OCI-M1 (cell line): ENCODE results near the gene IQCC.
A peak's percentile ranks its signal among the peaks of the same experiment; 100 is the strongest.

Source experiments
- DNase-seq: peaks from one replicate; lab custom pipeline; 2025; lab: John Stamatoyannopoulos, UW

IQCC gene

DNA sequence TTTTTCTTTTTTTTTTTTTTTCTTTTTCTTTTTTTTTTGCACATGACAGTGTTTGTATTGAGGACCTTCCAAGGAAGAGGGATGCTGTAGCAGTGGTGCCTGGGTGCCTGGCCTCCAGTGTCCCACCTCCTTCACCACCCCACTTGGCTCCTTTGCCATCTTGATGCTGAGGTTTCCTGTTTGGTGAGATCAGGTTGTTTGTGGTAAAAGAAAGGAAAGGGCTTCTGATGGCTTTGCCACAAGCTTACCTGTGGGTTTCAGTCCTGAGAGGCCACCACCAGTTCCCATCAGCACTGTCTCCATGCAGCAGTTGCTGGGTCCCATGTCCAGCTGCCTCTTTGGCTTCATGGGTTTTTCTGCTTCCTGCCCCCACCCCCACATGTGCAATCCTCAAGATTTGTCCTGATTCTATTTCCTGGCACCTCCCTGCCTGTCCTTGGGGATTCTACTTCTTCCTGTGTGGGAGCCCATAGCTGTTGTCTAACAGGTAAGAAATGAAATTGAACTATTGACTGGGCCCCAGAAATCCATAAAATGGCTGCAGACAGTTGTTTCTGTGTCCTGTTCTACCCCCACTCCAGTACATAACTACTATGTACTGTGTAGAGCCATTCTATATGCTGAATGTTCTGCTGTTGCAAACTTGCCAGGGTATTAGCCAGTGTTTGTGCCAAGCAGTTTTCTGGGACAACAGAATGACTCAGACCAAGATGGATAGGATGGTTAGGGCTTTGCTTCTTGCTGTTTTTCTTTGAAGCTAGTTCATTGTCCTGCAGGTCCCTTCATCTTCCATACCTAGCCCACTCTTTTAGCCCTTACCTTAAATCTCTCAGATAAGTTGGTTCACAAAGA, 9.3 kb upstream of the IQCC start:
- DNase-seq: no peak

DNA sequence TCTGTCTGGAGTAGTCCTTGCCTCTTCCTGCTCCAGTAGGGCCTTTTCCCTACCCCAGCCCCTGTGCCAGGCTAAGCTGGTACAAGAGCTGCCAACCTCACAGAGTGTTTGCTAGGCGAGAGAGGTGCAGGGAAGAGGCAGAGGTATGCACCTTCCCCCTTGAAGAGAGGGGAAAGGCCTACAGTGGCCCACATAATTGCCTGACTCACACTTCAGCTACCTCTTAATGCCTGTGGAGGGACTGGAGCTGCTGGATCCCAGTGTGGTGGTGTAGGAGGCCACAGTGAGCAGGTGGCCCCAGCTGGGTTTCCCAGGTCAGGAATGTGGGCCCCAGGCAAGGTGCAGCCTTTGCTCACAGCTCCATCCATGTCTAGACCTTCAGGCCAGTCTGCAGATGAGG, 8.4 kb upstream of the IQCC start:
- DNase-seq: no peak

DNA sequence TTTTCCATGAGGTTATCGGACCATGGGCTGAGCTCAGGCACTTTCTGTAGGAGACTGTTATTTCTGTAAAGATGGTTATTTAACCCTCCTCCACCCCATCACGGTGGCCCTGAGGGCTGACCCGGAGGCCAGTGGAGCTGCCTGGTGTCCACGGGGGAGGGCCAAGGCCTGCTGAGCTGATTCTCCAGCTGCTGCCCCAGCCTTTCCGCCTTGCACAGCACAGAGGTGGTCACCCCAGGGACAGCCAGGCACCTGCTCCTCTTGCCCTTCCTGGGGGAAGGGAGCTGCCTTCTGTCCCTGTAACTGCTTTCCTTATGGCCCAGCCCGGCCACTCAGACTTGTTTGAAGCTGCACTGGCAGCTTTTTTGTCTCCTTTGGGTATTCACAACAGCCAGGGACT, 7.6 kb upstream of the IQCC start:
- no peak for DNase-seq

DNA sequence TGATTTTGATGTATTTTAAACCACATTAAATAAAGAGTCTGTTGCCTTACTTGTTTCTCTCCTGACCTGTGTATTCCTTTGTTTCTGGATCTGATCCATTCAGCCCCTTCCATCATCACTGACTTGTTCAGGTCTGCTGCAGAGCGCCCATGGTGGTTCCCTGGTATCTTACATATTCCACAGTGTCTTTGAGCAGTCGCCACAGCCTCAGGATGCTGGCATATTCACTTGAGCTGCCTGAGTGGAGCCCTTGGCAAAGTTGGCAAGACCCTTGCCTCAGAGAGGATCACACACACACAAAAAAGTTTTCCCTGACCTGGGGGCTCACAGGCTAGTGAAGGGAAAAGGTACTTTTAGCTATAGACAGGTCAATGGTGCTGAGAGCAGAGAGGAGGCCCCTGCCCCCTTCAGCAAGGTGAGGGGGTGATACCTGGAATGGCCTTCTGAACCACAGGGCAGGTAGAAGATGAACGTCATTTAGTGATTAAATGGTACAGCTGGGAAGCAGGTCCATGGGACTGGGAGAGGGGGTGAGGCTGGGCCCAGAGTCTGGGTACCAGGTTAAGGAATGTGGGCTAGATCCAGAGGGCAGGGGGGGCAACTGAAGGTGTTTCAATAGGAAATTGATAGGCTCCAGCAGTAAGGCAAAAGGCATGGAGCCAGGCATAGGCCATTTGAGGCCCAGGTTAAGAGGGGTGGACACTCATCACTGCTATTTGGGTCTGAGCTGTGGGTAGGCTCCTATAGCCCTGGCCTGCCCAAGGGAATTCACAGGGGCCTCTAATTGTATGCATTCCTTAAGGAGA, 7.0 kb upstream of the IQCC start:
- no peak for DNase-seq

DNA sequence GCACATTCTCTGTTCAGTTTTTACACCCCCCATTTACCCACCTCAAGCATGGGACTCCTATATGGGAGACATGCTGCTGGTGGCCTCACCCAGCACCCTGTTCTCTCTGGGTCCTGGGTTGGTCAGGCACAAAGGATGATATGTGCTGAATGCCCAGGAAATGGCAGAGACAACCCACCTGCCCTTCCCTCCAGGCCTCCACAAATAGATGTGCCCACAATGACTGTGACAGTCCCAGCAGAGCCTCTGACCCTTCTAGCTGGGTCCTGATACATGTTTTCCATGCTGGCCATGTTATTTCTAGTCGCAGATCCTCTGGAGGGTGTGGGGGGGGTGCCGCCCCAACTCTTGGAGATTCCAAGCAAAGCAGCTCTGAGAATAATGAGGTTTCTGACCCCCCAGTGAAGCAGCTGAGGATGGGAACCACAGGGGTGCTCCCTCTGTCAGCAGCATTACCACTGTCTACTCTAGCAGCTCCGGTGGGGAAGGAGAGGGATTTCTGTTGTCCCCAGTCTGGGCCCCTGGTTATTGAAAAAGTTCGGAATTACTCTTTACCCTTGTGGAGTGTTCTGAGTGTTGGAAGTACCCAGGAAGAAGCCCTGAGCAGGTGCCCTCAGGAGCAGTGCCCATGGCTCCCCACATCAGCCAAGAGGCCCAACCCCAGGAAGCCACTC, 6.3 kb upstream of the IQCC start:
- no peak for DNase-seq

DNA sequence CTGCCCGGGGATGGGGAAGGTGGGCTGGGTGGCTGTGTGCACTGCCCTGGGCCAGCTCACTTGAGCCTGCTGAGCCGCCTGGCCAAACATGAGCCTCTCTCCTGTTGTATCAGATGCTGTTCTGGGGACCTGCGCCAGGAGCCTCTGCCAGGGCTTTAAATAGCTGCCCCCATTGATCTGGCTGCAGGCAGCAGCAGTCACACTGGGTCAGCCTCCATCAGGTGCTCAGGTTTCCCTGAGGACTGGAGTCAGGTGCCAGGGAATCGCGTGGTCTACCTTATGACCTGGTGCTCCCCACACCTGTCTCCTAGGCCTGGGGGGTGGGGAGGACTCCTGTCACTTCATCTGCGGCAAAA, 5.8 kb upstream of the IQCC start:
- no peak for DNase-seq

DNA sequence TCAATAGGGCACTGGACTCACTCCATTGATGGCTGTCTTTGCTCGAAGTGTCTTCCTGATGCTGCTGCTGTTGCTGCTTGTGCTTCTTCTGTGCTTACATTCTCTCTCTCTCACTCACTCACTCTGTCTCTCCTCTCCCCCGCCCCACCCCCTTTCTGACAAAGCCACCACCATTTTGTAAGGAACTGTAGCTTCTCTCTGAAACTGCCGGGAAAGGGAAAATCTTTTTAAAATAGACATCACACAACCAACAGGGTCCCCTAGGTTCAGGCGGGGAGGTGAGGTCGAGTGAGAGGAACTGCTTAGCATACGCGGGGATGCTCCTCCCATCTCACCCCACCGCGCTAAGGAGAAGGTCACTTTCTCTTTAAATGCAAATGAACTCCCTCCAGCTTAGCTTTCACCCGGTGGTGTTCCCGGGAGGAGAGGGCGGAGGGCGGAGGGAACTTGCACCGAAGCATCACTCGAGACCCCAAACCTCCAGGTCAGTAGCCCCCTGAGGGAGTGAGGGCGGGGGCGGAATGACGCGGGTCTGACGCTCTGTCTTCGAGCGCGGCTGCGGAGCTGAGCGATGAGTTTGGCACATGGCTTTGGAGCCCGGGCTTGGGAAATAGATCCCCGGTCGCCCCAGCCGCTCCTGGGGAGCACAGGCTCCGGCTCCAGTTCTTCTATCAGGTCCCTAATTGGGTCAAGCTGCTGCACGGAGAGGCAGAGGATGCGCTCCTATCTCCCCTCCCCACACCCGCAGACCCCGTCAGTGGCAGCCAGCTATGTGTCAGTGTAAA, 5.1 kb upstream of the IQCC start, which contains the start of gene CCDC28B:
Gene CCDC28B, plus strand, starts transcription at position 370 of the 785 bp plus-strand sequence. CDS start 1,341 bp downstream, outside the sequence.
- peak; percentile 76 for DNase-seq

DNA sequence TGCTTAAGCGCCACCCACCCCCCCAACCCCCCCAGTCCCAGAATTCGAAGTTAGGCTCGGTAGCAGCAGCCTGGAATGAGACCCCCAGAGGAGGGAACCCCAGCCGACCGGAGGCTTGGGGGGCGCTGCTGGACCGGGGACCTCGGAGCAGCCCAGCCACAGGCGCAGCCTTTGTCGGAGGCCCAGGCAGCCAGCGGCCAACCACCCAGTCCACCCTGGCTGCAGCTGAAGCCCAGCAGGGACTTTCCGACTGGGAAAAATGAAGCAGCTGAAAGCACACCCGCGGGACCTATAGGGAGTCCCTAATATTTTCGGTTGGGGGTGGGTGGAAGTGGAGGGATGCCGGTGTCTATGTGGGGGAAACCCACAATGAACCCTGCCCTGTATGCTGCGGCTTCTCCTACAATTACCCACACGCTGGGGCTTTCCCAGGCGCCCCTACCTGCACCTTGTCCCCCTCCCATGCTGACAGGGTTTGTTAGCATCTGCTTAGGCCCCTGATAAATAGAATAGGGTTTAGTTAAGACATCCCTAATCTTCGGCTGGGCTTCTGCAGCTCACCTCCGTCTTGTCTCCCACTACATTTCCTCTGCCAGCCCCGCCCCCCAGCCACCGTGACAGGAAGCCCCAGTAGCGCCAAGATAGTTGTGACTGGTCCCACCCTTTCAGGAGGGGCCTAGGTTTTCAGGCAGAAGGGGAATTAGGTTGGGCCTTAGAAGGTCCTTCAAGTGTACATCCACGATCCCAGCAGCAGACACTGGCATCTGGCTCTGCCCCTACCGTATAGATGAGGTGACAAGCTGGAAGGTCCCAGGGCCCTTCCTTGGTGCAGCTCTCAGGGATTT, 4.2 kb upstream of the IQCC start:
- peak; percentile 67 for DNase-seq

DNA sequence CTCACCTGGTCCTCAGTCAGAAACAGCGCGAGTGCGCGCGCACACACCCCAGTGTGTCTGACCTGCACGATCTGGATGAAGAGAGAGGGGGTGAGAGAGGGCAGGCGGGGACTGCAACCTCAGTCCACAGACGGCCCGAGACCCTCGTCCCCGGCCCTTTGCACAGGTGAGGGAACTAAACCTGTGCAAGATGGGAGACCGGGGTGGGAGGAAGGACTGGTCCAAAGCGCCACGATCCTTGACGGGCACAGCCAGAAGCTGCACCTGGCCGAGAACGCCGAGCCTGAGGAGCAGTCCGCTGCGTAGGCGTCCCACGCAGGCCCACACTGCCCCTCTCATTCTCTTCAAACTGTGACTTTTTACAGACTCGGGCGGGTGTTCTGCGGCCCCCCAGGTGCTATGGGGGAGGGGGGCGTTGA, 519 bp upstream of the IQCC start:
- no peak for DNase-seq

DNA sequence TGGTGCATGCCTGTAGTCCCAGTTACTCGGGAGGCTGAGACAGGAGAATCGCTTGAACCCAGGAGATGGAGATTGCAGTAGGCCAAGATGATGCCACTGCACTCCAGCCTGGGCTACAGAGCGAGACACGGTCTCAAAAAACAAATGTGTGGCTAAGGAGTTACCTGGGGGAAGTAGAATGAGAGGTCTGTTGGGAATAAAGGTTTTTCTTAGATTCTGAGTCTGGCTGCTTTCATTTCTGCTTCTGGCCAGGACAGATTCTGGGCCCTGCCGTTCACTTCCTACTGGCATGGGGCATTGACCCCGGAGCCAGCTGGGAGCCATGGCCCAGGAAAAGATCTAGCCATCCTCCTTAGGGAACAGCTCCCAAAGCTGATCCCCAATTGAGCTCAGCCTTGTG, 3.0 kb downstream of the IQCC start:
- no peak for DNase-seq

DNA sequence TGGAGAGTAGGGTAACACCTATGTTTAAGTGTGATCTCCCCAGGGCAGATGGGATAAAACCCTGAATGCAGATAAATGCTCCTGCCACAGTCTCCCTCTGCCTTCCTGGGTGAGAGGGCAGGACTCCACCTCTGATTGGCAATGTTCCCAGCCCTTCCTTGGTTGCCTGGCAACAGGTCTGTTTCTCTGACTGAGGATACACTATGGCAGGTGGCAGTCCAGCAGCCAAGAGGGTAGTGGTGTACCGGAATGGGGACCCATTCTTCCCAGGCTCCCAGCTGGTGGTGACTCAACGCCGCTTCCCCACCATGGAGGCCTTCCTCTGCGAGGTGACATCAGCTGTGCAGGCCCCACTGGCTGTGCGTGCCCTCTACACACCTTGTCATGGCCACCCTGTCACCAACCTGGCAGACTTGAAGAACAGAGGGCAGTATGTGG, 3.4 kb downstream of the IQCC start, which contains the start of gene DCDC2B:
Gene DCDC2B, plus strand, starts transcription at position 199 of the 438 bp plus-strand sequence. Its CDS starts 5 bp downstream, at position 204.
- peak; percentile 36 for DNase-seq

DNA sequence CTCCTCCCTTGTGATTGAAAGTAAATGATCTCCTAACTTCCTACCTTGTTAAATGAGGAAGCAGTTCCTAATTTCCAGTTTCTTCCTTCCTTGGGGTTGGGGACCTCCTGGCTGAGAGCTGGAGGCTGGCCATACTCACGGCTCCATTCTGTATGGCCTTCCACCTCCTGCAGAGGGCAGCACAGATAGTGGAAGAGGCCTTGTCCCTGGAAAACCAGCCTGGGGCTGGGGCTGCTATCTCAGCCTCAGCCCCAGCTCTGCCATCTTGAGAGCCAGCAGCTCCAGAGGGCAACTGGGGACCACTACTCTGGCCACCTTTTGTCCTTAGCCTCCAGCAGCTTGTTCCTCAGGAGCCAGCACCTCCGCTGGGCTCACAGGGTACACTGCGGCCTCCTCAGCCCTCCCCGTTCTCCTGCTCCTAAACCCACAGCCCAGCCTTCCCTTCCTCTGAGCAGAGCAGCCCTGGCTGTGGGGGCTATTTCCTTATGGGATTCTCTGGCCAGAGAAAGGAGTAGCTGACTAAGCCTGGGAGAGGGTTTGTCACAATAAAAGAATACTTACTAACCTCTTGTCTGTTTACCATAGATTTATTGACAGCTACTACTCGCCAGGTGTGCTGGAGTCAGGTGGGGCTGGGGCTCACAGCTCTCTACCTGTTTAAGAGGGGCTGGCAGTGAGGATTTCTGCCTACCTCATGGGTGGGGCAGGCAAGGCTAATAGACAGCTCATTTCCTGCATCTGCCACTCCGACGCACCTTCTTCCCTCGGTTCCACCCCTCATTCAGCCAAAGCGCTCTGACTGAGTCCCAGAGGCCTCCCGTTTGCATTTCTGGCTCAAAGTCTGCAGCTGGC, 10.4 kb downstream of the IQCC start:
- peak; percentile 76 for DNase-seq

DNA sequence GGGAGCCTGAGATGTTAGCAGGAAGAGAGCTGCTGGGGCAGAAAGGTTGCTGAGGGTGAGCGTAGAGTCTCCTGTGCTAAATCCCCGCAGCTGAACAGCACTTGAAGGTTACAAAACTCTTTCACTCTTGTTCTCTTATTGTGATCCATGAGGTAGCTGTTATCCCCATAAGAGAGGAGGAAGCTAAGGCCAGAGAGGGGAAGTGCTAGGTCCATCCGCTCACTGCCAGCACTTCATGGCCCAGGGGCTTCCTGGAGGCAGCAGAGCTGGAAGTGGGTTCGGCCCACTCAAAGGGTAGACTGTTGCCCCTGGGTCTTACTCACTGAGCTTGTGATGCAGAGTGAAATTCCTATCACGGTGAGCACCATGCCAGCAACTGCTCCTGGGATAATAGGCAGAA, 11.1 kb downstream of the IQCC start:
- DNase-seq: no peak

DNA sequence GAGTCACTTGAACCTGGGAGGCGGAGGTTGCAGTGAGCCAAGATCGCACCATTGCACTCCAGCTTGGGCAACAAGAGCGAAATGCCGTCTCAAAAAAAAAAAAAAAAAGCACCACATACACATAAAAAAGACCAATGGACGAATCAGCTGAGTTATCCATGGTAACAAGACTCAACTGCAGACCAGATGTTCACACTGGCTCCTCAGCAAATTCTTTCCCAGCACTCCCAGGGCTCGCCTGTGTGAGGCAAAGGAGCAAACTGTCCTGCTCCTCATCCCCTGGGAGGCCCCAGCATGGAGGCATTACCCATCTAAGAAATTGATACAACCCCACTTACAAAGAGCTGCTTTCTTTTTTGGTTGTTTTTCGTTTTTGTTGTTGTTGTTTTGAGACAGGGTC, 13.6 kb downstream of the IQCC start:
- DNase-seq: no peak

DNA sequence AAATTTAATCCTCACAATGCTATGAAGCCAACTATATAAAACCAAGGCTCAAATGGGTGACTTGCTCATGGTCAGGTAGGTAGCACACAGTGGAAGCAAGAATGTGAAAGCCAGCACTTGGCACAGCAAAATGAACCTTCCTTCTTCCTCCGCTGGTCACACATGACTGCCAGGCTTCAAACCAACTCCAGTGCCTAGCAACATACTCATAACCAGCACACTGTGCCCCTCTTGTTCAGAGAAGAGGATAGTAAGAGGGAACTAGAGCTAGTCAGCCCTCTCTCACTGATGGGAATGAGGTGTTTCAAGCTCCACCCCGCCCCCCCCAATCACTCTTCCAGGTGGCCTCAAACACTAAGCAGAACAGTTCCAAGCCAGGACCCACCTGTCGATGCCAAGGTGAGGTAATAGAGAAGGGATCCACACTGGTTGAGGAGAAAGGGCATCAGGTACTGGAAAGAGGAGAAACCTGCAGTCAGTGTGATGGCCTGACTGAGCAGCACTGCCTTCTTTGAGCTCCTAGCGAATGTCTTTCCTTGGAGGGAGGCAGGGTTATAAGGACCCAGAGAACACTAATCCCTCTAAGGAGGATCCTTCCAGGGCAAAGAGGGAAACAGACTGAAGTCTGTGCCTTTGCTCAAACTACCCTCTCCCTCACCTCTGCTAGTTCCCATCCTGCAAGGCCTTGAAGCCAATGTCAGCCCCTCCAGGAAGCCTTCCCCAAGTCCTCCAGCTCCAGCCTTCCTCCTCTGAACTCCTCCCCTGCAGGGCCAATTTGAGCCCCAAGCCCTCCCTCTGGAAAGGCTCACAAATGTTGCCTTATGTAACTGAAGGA, 15.5 kb downstream of the IQCC start:
- DNase-seq: no peak

DNA sequence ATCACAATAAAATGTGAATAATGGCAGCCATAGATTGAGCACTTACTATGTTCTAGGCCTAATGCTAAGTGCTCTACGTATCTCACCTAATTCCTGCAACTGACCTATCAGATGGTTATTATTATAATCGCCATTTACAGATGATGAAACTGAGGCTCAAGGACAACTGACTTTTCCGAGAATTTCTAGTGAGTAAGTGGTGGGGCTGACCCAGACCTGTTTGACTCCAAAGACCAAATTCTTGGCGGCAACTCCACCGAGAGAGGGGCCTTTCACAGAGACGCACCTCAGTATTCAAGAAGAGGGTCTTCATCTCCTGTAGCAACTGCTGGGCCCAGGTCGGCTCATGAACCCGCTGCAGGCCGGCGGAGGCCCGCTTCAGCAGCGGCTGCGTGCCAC, 16.1 kb downstream of the IQCC start:
- no peak for DNase-seq

DNA sequence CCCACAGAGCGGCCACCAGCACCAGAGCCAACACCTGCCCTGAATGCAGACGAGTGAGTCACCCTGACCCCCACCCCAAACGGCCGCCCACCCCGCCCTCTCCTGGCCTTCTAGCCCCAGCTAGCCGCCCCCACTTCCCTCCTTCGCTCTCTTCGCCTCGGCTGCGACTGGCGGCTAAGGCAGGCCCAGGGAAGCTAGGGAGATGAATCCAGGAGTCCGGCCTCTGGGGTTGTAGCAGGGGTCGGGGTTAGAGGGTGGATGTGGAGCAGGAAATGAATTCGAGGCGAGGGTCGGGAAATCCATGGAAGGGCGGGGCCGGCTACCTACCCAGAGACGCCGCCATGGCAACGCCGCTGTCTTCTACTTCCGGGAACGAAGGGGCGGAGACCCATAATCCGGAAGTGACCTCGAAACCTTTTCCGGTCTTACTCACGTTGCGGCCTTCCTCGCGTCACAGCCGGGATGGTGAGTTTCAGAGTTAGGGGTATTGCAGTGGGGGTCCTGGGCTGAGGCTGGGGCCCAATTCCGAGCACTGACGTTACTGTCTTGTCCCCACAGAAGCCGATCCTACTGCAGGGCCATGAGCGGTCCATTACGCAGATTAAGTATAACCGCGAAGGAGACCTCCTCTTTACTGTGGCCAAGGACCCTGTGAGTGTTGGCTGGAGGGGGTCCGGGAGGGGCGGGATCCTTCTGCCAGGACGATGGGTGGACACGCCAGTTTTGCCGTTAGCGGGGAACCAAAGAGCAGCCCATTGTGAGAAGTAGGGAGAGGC, 16.7 kb downstream of the IQCC start, which contains the start of the genes EIF3I and TMEM234:
Gene EIF3I, plus strand, starts transcription at position 428 of the 776 bp plus-strand sequence. Its CDS starts 35 bp downstream, at position 463.
Gene TMEM234, minus strand, starts transcription at position 374 of the 776 bp plus-strand sequence. Its CDS starts 31 bp downstream, at position 343.
- DNase-seq: peak; percentile 94

DNA sequence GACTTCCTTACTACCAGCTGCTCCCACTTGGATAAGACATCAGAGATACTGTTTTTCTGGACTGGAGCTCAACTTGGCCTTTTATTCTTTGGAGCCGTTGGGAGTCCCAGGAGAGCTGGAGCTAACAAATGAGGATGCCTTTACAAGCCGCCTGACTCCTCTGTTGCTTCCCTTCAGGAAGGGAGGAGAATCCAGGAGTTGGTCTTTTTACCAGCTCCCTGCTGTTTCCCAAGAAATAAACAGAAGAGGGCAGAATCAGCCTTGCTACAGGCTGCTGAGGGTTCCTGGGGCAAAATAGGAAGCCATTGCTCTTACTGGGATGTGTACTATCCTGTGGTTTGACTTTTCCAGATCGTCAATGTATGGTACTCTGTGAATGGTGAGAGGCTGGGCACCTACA, 18.2 kb downstream of the IQCC start:
- DNase-seq: no peak
